Measurements from ENCODE around the gene PLAC8L1.

Gene PLAC8L1

DNA sequence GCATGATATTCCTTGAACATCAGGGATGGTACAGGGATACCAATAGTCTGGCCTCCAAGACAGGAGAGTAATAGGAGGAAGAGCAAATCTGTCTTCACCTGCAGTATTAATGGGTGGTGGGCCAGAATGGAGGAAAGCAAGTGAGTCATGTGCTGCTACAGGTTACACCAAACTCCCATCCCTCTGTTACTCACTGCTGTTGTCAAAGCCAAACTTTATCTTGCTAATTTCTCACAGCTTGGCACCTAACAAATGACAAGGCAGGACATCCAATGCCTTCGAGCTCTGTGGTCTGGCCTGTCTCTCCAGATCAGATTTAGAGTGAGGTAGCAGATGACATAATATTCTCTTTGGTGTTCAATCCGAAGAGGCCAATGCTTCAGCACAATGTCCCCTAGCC, 26.8 kb downstream of the PLAC8L1 start:
- no peak for DNase-seq

DNA sequence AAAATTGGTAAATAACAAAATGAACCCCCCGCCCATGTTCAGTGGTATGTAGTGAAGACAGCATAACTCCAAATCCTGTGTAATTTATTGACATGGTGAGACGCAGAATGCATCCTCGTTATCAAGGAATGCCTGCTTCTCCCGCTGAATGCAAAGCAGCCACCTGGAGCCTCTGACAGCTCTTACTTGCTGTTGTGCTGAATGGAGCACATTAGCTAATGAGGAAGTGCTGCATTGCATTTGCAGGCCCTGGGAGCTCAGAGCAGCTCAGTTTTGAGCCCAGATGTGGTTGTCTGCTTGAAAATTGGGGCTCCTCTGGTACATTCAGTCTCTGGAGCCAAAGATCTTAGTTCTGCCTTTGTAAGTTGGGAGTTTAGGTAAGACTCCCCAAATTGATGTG, 28.9 kb downstream of the PLAC8L1 start:
- no peak for DNase-seq

DNA sequence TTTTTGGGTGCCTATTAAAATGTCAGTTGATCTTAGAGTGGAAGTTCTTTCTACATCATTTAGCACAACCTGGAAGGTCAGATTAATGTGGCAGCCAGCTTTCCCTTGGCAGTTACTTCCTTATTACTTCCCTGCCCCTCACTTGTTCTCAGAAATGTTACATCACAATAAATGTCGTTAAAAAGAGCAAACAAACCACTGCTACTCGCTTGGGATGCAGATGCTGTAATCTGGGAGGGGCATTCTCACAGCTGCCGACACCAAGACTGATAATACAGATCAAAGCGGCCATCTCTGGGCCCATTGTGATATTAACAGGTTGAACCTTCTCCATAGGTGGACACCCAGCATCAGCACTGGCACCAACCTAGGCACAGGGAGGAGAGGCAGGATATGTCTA, 29.3 kb downstream of the PLAC8L1 start:
- no peak for DNase-seq

DNA sequence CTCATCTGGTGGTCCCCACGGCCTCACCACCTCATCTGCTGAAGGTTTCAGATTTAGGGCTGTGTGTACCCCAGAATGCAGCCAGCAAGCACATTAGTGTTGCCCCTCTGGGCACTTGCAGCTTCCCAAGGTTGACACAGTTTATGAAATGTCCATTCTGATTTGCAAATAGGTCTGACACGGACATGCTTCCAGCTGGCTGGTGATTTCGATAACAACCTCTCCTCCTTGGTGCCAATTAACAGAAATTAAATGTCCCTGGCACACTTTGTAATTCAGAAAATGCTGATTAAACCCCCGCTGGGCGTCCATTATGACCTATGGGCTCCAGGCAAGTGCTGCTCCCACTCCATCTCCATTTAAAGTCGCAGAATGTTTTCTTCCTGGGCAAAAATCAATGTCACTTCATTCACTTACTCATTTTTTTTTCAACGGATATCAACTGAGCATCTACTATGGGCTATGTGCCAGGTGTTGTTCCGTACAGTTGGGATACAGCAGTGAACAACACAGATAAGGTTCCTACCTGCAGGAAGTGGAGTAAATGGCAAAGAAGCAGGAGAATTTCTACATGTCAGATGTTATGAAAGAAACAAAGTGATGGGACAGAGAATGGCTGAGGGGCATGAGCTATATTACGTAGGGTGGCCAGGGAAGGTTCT, 32.0 kb downstream of the PLAC8L1 start:
- no peak for DNase-seq

DNA sequence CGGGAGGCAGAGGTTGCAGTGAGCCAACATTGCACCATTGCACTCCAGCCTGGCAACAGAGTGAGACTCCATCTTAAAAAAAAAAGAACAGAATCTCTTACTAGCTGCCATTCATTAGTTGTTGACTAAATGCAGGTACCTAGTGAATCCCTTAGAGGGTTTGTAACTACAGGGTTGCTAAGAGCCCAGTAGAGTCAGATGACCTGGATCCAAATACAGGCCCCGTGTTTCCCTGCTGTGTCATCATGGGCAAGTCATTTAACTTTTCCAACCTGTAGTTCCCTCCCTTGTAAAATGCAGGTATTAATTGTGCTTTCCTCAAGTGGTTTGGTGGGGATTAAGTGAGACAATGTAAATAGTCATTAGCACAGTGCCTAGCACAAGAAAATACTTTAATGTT, 32.8 kb downstream of the PLAC8L1 start:
- no peak for DNase-seq

DNA sequence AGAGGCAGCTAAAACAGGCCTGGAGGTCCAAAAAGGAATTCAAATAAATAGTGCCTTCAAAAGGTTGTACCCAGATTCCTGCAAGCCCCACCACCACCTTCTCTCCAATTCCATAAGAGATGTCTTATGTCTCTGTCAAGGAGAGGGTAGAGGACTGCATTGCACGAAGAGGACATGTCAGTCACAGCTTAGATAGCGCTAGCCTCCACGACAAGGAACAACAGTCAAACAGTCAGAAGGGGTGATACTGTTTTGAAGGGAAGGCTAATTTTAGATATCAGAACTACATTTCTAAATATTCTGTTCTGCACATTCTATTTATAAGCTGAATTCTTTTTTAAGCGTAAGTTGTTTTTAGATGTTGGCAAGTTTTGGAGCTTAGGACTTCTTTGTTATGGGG, 34.2 kb downstream of the PLAC8L1 start:
- no peak for DNase-seq

DNA sequence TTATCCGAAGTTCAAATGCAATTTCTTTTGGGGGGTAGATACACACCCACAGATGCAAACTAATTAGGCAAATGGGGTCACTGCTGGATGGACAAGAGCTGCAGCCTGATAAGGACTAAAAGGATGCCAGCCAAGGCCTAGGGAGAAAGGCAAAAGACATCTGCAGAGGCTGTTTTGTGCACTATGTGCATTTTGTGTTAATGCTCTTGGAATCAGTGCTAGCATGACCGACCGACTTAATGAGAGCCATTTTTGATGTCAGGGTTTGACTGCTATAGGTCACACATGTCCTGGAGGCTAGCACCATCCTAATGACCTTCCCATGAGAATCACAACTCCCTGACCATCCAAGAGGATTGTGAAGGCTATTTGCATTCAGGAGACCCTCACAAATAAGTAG, 34.6 kb downstream of the PLAC8L1 start:
- no peak for DNase-seq

- no peak for DNase-seq
Observed at GRCh38 chr5:146069780-146070099, 35.6 kb downstream of the PLAC8L1 start.

DNA sequence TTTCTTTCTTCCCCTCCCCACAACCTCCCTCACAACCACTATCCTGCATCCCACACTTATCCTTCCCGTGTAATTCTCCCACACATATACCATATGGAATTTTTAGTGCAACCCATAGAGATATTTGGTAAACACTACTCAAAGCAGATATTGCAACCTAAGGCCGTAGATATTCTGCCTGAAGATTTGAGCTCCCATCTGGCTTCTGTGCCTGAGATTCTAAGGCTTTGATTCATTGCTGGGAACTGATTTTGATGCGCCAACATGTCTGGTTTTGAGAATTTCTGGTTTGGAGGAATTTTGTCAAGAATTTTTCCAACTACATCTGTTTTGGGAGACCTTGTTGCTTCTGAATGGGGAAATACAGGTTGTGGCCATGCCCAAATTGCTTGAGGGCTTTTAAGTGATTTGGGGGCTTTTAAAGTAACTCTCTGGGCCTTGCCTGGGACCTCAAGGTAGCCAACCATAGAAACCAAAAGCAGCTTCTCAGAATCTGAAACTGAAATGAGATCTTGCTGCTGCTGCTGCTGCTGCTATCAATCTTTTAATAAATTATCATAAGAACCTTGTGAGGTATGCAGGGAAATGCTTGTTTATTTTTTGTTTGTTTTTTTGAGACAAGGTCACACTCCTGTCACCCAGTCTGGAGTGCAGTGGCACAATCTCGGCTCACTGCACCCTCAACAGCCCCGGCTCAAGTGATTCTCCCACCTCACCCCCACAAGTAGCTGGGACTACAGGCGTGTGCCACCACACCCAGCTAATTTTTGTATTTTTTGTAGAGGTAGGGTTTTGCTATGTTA, 36.2 kb downstream of the PLAC8L1 start:
- no peak for DNase-seq

- DNase-seq: no peak
Observed at GRCh38 chr5:146068206-146068605, 37.2 kb downstream of the PLAC8L1 start.

DNA sequence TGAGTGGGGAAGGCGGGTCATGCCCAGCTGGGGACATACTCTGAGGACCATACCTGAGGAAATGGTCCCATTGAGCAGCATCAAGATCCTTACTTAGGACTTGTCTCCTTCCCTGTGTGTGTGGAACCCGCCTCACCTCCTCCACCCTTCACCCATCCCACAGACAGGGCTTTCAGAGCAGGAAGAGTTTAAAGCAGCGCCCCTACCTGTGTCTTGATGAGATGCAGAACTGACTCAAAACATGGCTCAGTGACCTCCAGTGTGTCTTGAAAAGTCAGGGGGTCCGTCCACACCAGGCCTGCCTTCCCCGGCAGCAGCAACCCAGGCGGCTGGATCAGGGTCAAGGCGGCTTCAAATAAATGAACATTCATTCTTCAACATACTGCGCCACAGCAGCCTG, 38.4 kb downstream of the PLAC8L1 start:
- DNase-seq: no peak

GRCh38 chr5:146060221-146060585, 45.2 kb downstream of the PLAC8L1 start:
- DNase-seq: no peak

DNA sequence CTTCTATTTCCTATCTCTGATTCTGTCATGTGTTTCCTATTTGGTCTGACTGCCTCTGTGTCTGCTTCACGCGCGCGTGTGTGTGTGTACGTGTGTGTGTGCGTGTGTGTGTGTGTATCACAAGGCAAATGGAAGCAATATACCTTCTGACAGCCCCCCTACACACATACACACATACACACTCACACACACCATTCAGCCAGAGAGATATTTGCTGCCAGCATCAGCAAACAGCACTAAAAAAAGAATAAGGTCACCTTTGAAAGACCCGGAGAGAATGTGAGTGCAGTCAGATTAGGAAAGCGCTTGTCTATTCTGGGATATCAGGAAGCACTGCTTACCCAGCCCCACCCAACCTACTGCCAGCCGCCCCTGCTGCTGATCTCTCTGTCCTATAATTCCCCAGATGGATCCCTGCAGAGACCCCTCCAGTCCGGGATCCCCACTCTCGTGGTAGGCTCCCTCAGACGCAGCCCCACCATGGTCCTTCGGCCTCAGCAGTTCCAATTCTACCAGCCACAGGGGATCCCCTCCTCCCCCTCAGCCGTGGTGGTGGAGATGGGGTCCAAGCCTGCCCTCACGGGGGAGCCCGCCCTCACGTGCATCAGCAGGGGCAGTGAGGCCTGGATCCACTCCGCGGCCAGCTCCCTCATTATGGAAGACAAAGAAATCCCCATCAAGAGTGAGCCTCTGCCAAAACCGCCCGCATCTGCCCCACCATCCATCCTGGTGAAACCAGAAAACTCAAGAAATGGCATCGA, 45.7 kb downstream of the PLAC8L1 start:
- no peak for DNase-seq

DNA sequence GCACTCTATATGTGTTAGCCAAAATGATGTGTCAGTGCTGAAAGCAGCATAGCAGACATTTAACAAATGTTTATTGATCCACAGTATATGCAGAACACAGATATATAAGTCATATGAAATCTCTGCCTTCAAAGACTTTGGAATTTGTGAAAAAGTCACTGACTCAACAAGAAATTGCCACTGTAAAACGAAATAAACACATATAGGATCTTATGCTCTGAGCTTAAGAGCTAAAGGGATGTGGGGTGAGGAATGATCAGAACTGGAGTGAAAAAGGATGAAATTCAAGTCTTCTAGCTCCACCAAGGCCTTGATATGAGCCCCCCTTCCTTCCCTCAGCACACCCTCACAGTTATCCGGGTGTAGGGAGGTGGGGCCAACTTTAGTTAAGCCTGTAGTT, 49.9 kb downstream of the PLAC8L1 start:
- DNase-seq: no peak

- DNase-seq: no peak
Observed at GRCh38 chr5:146052780-146053179, 52.6 kb downstream of the PLAC8L1 start.

DNA sequence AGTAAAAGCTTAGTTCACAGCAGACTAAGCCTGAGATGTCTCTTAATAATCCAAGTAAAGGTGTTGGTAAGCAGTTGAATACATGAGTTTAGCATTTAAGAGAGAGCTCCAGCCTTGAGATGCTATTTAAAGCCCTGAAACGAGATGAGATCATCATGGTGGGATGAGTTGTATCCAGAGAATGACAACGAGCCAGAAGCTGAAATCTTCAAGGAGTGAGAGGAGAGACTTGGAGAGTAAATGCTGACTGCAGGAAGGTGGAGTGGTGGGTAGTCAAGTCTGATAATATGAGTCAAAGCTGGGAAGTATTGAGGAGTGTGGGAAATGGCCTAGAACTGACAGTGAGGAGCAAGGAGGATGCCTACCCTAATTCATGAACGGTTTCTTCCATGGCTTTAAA, 53.7 kb downstream of the PLAC8L1 start:
- DNase-seq: no peak

DNA sequence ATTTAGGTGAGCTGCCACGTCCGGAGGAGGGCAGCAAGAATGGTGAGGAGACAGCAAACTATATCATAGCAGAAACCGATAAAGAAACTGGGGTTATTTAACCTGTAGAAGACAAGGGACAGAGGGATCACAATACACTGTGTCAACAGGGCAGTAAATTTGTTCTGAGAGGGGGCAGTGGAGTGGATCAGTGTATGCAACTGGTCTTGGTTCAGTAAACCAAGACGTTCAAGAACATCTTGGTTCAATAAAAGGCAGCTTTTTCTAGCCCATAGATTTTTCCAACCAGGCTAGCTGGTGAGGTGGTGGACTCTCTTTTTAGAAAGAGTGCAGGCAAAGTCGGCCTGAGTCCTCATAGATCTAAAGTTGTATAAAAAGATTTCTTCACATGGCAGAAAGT, 55.3 kb downstream of the PLAC8L1 start:
- no peak for DNase-seq

GRCh38 chr5:146049704-146050026, 55.7 kb downstream of the PLAC8L1 start:
- DNase-seq: no peak

- DNase-seq: peak; percentile 46
Observed at GRCh38 chr5:146048994-146049703, 56.2 kb downstream of the PLAC8L1 start.

DNA sequence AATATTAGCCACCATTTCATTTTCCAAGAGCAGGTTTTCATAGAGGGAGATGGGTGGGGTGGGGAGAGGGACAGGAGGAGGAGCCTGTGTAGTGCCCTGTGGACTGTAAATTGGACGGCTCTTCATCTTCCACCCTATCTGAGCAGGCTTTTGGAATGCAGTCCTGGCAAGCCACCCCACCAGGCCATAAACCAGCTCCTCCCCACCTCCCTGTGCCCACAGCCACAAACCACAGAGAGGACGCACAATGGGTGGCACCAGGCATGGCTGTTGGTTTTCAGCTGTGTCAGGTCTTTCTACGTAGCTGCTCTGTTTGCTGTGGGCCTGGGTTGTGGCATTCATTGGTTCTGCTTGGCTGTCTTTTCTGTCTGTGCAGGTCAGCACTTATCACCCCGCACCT, 58.0 kb downstream of the PLAC8L1 start:
- no peak for DNase-seq

GRCh38 chr5:146043722-146044121, 61.7 kb downstream of the PLAC8L1 start:
- no peak for DNase-seq

DNA sequence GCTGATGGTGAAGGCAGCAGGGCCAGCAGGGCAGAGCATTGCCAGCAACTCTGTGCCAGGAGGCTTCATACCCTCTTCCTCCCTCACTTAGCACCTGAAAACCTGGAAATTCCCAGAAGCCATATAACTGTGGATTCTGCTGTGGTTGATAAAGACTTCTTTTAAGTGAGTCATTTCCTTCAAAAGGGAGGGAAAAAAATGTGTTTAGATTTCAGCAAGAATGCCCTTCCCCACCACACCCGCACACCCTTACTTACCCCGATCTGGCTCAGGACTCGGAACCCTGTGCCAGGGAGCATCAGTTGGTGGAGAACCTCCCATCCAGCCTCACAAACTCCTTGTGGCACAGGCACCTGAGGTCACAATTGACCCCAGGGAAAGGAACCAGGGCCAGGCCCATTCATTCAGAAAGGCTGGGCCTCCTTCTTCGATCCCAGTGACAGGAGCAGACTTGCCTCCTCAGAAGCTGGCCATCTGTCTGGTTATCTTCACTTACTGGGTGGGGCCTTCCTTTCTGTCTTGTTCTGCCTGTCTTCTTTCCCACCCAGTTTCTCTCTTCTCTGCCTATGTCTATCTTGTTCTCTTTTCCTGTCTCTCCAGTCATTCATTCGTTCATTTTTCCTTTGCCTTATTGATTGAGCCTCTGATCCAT, 62.6 kb downstream of the PLAC8L1 start:
- DNase-seq: no peak

GRCh38 chr5:146041180-146041789, 64.1 kb downstream of the PLAC8L1 start:
- no peak for DNase-seq

Data from stimulated activated CD8-positive, alpha-beta memory T cell treated with anti-CD3 and anti-CD28 coated beads, Interleukin-4, amount 100 ng/mL, for 48 hours (primary cell).